RWPE2 (cell line): ENCODE data around the gene PLCB4.

Experiments
- ATAC-seq: fragments of 200-7000 bp; cut with Tn5 transposase; 3 replicates; pipeline ENCODE4 v1.9.1; 2021; ENCODE audit warnings: low read depth
- DNase-seq: peaks from one replicate; pipeline ENCODE4 v3.0.0-alpha.2; 2020; ENCODE audit warnings: low spot score
- H3K27ac ChIP-seq: fragments of 450-650 bp; 2 replicates; pipeline ENCODE4 v1.5.1; 2017; ENCODE audit warnings: mild to moderate bottlenecking; ENCODE audit not compliant: poor library complexity, severe bottlenecking
- H3K27me3 ChIP-seq: fragments of 250-450 bp; sonication (Bioruptor Pico); 2 replicates; pipeline ENCODE4 v1.5.1; 2021; ENCODE audit warnings: mild to moderate bottlenecking, moderate library complexity; ENCODE audit not compliant: insufficient read depth, poor library complexity, severe bottlenecking
- H3K36me3 ChIP-seq: fragments of 250-450 bp; sonication (Bioruptor Pico); 2 replicates; pipeline ENCODE4 v1.5.1; 2020; ENCODE audit warnings: low read depth, mild to moderate bottlenecking, moderate library complexity
- H3K4me1 ChIP-seq: fragments of 250-450 bp; sonication (Bioruptor Pico); 2 replicates; pipeline ENCODE4 v1.5.1; 2021; ENCODE audit warnings: mild to moderate bottlenecking, moderate library complexity; ENCODE audit not compliant: insufficient read depth, poor library complexity, severe bottlenecking
- H3K4me3 ChIP-seq: fragments of 250-450 bp; sonication (Bioruptor Pico); 2 replicates; pipeline ENCODE4 v1.5.1; 2021; ENCODE audit warnings: mild to moderate bottlenecking, moderate library complexity; ENCODE audit not compliant: severe bottlenecking
- H3K9me3 ChIP-seq: fragments of 250-450 bp; sonication (Bioruptor Pico); 2 replicates; pipeline ENCODE4 v1.5.1; 2021; ENCODE audit warnings: mild to moderate bottlenecking, moderate library complexity; ENCODE audit not compliant: severe bottlenecking
- CTCF ChIP-seq: fragments of 450-650 bp; IDR thresholded peaks from one replicate; pipeline ENCODE4 v1.5.1; 2017; ENCODE audit warnings: mild to moderate bottlenecking, moderate library complexity; ENCODE audit not compliant: poor library complexity, severe bottlenecking

The PLCB4 gene

GRCh38 chr20:9024606-9025005 lies 44.3 kb upstream of the PLCB4 start:
- ATAC-seq = no peak
- no peak for DNase-seq
- Histone ChIP-seq H3K36me3 (no peaks in the 10 kb centered on the region), H3K4me1 (peaks cover 8% of the 10 kb centered on the region), H3K27me3 (no peaks in the 10 kb centered on the region), H3K9me3 (no peaks in the 10 kb centered on the region), H3K4me3 (no peak overlapping the region), H3K27ac (peak overlapping the region; percentile 50)
- no peak for TF ChIP-seq CTCF

GRCh38 chr20:9025011-9025410 lies 43.9 kb upstream of the PLCB4 start:
- DNase-seq (no peak), ATAC-seq (no peak)
- H3K9me3 ChIP-seq = no peaks in the 10 kb centered on the region
- no peak for TF ChIP-seq CTCF
- H3K27me3 ChIP-seq = no peaks in the 10 kb centered on the region
- no peaks in the 10 kb centered on the region for H3K36me3 ChIP-seq
- peaks cover 8% of the 10 kb centered on the region for H3K4me1 ChIP-seq
- H3K27ac ChIP-seq = peak overlapping the region; percentile 50
- no peak overlapping the region for H3K4me3 ChIP-seq

- ATAC-seq (peak; percentile 71), DNase-seq (no peak)
- no peak for TF ChIP-seq CTCF
- Histone ChIP-seq H3K4me3 (no peak overlapping the region), H3K36me3 (no peaks in the 10 kb centered on the region), H3K27me3 (no peaks in the 10 kb centered on the region), H3K9me3 (no peaks in the 10 kb centered on the region), H3K27ac (peak overlapping the region; percentile 50), H3K4me1 (peaks cover 8% of the 10 kb centered on the region)
Observed at GRCh38 chr20:9025643-9026042, 43.2 kb upstream of the PLCB4 start.

- no peaks in the 10 kb centered on the region for H3K36me3 ChIP-seq
- no peaks in the 10 kb centered on the region for H3K4me1 ChIP-seq
- ATAC-seq = no peak
- no peaks in the 10 kb centered on the region for H3K27me3 ChIP-seq
- TF ChIP-seq CTCF = no peak
- DNase-seq = no peak
- H3K4me3 ChIP-seq = no peak overlapping the region
- H3K27ac ChIP-seq = no peak overlapping the region
- no peaks in the 10 kb centered on the region for H3K9me3 ChIP-seq
Observed at GRCh38 chr20:9027626-9028025, 41.3 kb upstream of the PLCB4 start.

GRCh38 chr20:9028419-9028818 lies 40.5 kb upstream of the PLCB4 start:
- DNase-seq (no peak), ATAC-seq (no peak)
- Histone ChIP-seq H3K27ac (no peak overlapping the region), H3K4me3 (no peak overlapping the region), H3K36me3 (no peaks in the 10 kb centered on the region), H3K9me3 (no peaks in the 10 kb centered on the region), H3K4me1 (no peaks in the 10 kb centered on the region), H3K27me3 (no peaks in the 10 kb centered on the region)
- TF ChIP-seq CTCF = no peak
